Activated naive CD4-positive, alpha-beta T cell treated with anti-CD3 and anti-CD28 coated beads for 36 hours (primary cell): Measurements from ENCODE around the gene MIER1. TPM values are rescaled to one million over a fixed set of nuclear protein-coding genes. Genes with fewer than 3 reads are reported as not detected.
"Not testable (repeated sequence)": the region's sequence is repeated elsewhere in the genome, so short reads cannot be mapped to it uniquely, and the experiment has no call there.

Source experiments
- CTCF ChIA-PET: fragments of 350-600 bp; sonication (Branson Sonifier 250); formaldehyde crosslinking; loops from one replicate; lab custom pipeline; 2021; ENCODE audit warnings: antibody characterized with exemption; lab: Charles Lee
- DNase-seq: peaks from one replicate; pipeline ENCODE4 v3.0.0-alpha.2; 2020
- H3K27ac Mint-ChIP-seq: one replicate; pipeline ENCODE4 v1.8.0; 2021; ENCODE audit warnings: mild to moderate bottlenecking, mixed read lengths
- H3K27me3 Mint-ChIP-seq: one replicate; pipeline ENCODE4 v1.8.0; 2021; ENCODE audit warnings: low read depth, mixed read lengths
- H3K36me3 Mint-ChIP-seq: one replicate; pipeline ENCODE4 v1.8.0; 2021; ENCODE audit warnings: low read depth, mixed read lengths
- H3K4me1 Mint-ChIP-seq: one replicate; pipeline ENCODE4 v1.8.0; 2021; ENCODE audit warnings: low read depth, mixed read lengths
- H3K4me3 Mint-ChIP-seq: one replicate; pipeline ENCODE4 v1.8.0; 2021; ENCODE audit warnings: mild to moderate bottlenecking, moderate library complexity, mixed read lengths
- H3K9me3 Mint-ChIP-seq: one replicate; pipeline ENCODE4 v1.8.0; 2021; ENCODE audit warnings: mixed read lengths
- intact Hi-C: fragments of 100-400 bp; cut with micrococcal nuclease; formaldehyde crosslinking; loops from one replicate; pipeline ENCODE4 v1.15.1; 2023
- total RNA-seq, 2 experiments: library from RNA; stranded (reverse); gene quantifications; one replicate each; pipeline ENCODE4 v1.2.3, GENCODE V29; 2021

MIER1 gene
- total RNA-seq = 10 to 100 TPM; 56.5 to 58.3 TPM

- Mint-ChIP-seq H3K27me3 (no peaks in the 10 kb centered on the region), H3K4me3 (peak within 1 kb of the TSS; percentile 92), H3K36me3 (peaks cover 7% of the 10 kb centered on the region), H3K27ac (peak within 1 kb of the TSS; percentile 95), H3K9me3 (no peaks in the 10 kb centered on the region), H3K4me1 (peaks cover 50% of the 10 kb centered on the region)
- intact Hi-C loops = loop anchor here (1.0 to 10.0 kb wide), 10 partner anchors 129 to 1503 kb away; partner anchors contain the start of genes GADD45A, LEPR, LEPROT and SERBP1
- CTCF ChIA-PET = interaction anchor here (0.5 to 1.4 kb wide), 5 partner anchors 23 to 224 kb away, joined by 3 to 4 read pairs (median 4); no protein-coding TSS in a partner anchor
- peak; percentile 98 for DNase-seq
These were observed at the start of gene MIER1, which contains the start of gene DNAI4 for GRCh38 chr1:66924756-66925557. Gene MIER1 (plus strand): TSS chr1:66924990. CDS start chr1:66925029, 39 bp downstream. Gene DNAI4 (minus strand): TSS chr1:66924856. CDS start chr1:66924831, 25 bp downstream.

DNA sequence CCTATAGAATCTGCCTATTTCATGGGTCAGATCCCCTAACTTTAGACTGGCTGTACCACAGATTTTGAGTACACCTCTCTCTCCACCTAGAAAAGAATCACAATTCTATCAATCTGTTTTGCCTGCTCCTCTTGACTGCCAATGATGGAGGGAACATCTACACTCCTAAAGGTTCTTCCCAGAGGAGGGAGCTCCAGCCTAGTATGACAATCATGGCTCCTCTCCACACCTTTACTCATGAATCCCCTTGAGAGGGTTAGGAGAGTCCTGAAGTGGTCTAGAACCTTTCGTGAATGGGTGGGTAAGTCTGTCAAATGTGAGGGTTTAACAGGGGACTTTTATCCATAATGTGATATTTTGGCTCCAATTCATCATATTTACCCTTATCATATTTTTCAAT is 48.1 kb upstream of the MIER1 start:
- no peaks in the 10 kb centered on the region for H3K27me3 Mint-ChIP-seq
- CTCF ChIA-PET = no interaction called here

GRCh38 chr1:66889030-66889429 is 35.8 kb upstream of the MIER1 start:
- no peak overlapping the region for H3K4me3 Mint-ChIP-seq
- no peaks in the 10 kb centered on the region for H3K4me1 Mint-ChIP-seq
- H3K27me3 Mint-ChIP-seq = no peaks in the 10 kb centered on the region
- CTCF ChIA-PET = no interaction called here
- H3K9me3 Mint-ChIP-seq = no peaks in the 10 kb centered on the region
- no peak for DNase-seq
- H3K27ac Mint-ChIP-seq = no peak overlapping the region
- intact Hi-C loops = no loop called here
- no peaks in the 10 kb centered on the region for H3K36me3 Mint-ChIP-seq

More for the DNA sequence above, 48.1 kb upstream of the MIER1 start:
- Mint-ChIP-seq H3K4me1 (no peaks in the 10 kb centered on the region), H3K27ac (no peak overlapping the region), H3K9me3 (peaks cover 13% of the 10 kb centered on the region), H3K36me3 (no peaks in the 10 kb centered on the region), H3K4me3 (no peak overlapping the region)
- no peak for DNase-seq
- intact Hi-C loops = no loop called here

DNA sequence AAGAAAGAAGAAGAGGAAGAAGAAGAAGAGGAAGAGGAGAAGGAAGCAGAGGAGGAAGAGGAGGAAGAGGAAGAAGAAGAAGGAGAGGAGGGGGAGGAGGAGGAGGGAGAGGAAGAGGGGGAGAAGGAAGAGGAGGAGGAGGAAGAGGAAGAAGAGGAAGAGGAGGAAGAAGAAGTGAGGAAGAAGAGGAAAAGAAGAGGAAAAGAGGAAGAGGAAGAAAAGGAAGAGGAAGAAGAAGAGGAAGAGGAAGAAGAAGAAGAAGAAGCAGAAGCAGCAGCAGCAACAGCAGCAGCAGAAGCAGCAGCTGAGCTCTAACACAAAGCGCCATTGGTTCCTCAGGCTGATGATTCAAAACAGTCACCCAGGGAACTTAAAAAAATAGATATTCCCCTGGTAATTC is 34.2 kb upstream of the MIER1 start:
- intact Hi-C loops = no loop called here
- DNase-seq = no peak
- Mint-ChIP-seq H3K9me3 (no peaks in the 10 kb centered on the region), H3K4me1 (no peaks in the 10 kb centered on the region), H3K27me3 (no peaks in the 10 kb centered on the region), H3K27ac (no peak overlapping the region), H3K36me3 (no peaks in the 10 kb centered on the region), H3K4me3 (no peak overlapping the region)
- CTCF ChIA-PET = no interaction called here

DNA sequence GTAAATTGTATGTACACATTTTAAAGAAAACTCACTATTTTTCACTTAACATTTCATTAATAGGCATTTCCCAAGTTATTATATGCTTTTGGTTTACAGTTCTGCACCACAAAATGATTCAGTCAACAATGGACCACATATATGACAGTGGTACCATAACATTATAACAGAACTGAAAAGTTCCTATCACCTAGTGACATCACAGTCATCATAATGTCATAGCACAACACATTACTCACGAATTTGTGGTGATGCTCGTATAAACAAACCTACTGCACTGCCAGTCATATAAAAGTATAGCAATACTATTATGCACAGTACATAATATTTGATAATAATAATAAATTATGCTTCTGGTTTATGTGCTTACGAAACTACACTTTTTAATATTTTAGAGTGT is 31.1 kb upstream of the MIER1 start:
- Mint-ChIP-seq H3K4me3 (no peak overlapping the region), H3K36me3 (no peaks in the 10 kb centered on the region)
- intact Hi-C loops = no loop called here

DNA sequence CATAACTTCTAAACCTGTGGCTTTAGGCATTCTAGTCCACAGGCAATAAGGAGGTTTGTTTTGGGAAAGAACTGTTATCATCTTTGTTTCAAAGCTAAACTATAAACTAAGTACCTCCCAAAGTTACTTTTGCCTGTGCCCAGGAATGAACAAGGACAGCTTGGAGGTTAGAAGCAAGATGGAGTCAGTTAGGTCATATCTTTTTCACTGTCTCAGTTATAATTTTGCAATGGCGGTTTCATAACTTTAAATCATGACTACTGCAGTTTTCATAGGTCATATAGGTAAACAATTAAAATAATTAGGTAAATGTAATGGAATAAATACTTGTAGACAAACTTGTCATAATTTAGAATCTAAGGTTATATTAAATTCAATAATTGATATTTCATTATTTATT is 9.6 kb upstream of the MIER1 start:
- H3K4me3 Mint-ChIP-seq, DNase-seq, H3K9me3 Mint-ChIP-seq, H3K4me1 Mint-ChIP-seq, intact Hi-C loops, H3K27ac Mint-ChIP-seq, H3K27me3 Mint-ChIP-seq: not testable (repeated sequence)
- CTCF ChIA-PET = interaction anchor here (1.1 kb wide), 1 partner anchor 149 kb away, joined by 3 read pairs; no protein-coding TSS in a partner anchor
- peaks cover 12% of the 10 kb centered on the region for H3K36me3 Mint-ChIP-seq

More for the DNA sequence above, 31.1 kb upstream of the MIER1 start:
- no peak for DNase-seq
- H3K9me3 Mint-ChIP-seq = no peaks in the 10 kb centered on the region
- no peaks in the 10 kb centered on the region for H3K4me1 Mint-ChIP-seq
- CTCF ChIA-PET = no interaction called here
- H3K27me3 Mint-ChIP-seq = no peaks in the 10 kb centered on the region
- H3K27ac Mint-ChIP-seq = no peak overlapping the region

DNA sequence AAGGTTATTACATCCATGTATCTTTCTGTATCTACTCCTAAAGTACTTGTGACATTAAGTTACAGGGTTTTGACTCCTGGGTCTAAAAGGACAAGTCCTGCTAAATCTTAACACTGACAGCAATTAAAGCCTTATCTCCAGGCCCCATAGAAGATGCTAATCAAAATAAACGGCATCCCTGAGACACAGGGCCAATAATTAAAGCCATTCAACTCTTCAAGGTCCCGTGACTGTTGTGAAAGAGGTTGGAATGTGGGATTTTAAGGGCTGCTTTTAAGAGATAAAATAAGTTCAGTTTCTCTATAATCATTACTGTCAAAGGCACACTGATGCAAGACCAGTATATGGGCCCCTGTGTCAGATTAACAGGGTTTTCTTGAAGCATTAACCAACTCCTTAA is 8.5 kb upstream of the MIER1 start:
- CTCF ChIA-PET = no interaction called here
- DNase-seq = no peak
- intact Hi-C loops = no loop called here
- Mint-ChIP-seq H3K36me3 (peaks cover 15% of the 10 kb centered on the region), H3K27me3 (no peaks in the 10 kb centered on the region), H3K27ac (no peak overlapping the region), H3K4me3 (no peak overlapping the region), H3K9me3 (peaks cover 5% of the 10 kb centered on the region), H3K4me1 (peaks cover 6% of the 10 kb centered on the region)

DNA sequence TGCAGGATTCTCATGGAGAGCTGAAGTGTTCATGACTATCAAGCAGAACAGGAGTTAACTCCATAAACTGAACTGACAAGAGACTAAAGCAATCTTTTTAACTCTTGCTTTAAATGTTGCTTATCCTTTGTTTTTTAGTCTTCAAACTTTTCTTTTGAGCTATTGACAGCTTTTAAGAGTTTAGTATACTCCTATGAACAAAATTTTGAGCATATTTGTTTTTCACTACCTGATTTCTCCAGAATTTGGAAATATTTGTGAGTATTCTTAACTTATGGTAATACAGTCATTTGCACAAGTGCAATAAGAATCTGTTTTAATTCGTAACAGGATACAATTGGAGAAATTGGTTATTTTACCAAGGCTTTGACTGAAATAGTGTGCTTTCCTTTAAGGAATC is 7.3 kb upstream of the MIER1 start:
- Mint-ChIP-seq H3K27me3 (no peaks in the 10 kb centered on the region), H3K27ac (no peak overlapping the region), H3K4me3 (no peak overlapping the region), H3K4me1 (peaks cover 12% of the 10 kb centered on the region), H3K9me3 (peaks cover 5% of the 10 kb centered on the region), H3K36me3 (peaks cover 15% of the 10 kb centered on the region)
- DNase-seq = no peak
- CTCF ChIA-PET = no interaction called here
- intact Hi-C loops = no loop called here

- Mint-ChIP-seq H3K27me3 (no peaks in the 10 kb centered on the region), H3K36me3 (peaks cover 15% of the 10 kb centered on the region), H3K4me3 (no peak overlapping the region), H3K27ac (no peak overlapping the region), H3K9me3 (peaks cover 5% of the 10 kb centered on the region), H3K4me1 (peaks cover 21% of the 10 kb centered on the region)
- DNase-seq = no peak
- intact Hi-C loops = no loop called here
- CTCF ChIA-PET = interaction anchor here (0.6 kb wide), 1 partner anchor 116 kb away, joined by 5 read pairs; no protein-coding TSS in a partner anchor
These were observed 5.7 kb upstream of the MIER1 start for GRCh38 chr1:66919063-66919462.

DNA sequence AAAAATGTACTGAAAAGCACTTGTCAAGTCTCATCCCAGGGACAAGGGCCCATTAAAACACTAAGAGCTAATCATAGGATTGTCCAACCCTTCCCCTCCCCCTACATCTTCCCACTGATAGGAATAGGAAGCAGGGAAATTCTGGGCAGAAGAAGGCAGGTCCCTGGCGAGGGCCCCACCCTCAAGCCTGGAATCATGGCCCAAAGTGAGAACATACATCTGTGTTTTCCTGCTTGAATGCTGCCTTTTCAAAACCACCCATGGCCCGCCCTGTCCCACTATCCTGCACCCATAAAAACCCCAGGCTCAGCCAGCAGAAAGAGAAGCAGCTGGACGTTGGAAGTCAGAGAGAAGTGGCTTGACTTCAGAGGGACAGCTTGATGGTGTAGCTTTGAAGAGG is 5.0 kb upstream of the MIER1 start:
- no peak overlapping the region for H3K27ac Mint-ChIP-seq
- intact Hi-C loops = loop anchor here (10.0 kb wide), 1 partner anchor 485 kb away; no protein-coding TSS in a partner anchor
- no peak for DNase-seq
- H3K27me3 Mint-ChIP-seq = no peaks in the 10 kb centered on the region
- H3K36me3 Mint-ChIP-seq = peaks cover 15% of the 10 kb centered on the region
- H3K4me1 Mint-ChIP-seq = peaks cover 21% of the 10 kb centered on the region
- peaks cover 5% of the 10 kb centered on the region for H3K9me3 Mint-ChIP-seq
- CTCF ChIA-PET = interaction anchor here (0.6 to 1.0 kb wide), 2 partner anchors 156 to 230 kb away, joined by 3 read pairs; no protein-coding TSS in a partner anchor
- no peak overlapping the region for H3K4me3 Mint-ChIP-seq

- H3K4me1 Mint-ChIP-seq = peaks cover 21% of the 10 kb centered on the region
- CTCF ChIA-PET = interaction anchor here (1.0 kb wide), 1 partner anchor 157 kb away, joined by 3 read pairs; no protein-coding TSS in a partner anchor
- H3K27me3 Mint-ChIP-seq = no peaks in the 10 kb centered on the region
- H3K36me3 Mint-ChIP-seq = peaks cover 15% of the 10 kb centered on the region
- no peak for DNase-seq
- intact Hi-C loops = loop anchor here (10.0 kb wide), 1 partner anchor 486 kb away; no protein-coding TSS in a partner anchor
- no peak overlapping the region for H3K27ac Mint-ChIP-seq
- no peak overlapping the region for H3K4me3 Mint-ChIP-seq
- H3K9me3 Mint-ChIP-seq = peaks cover 5% of the 10 kb centered on the region
These were observed 4.2 kb upstream of the MIER1 start for GRCh38 chr1:66920543-66920942.

- intact Hi-C loops = loop anchor here (1.0 to 10.0 kb wide), 8 partner anchors 137 to 1503 kb away; partner anchors contain the start of genes GADD45A, LEPR, LEPROT and SERBP1
- CTCF ChIA-PET = interaction anchor here (1.2 to 1.4 kb wide), 2 partner anchors 161 to 162 kb away, joined by 3 to 4 read pairs; no protein-coding TSS in a partner anchor
- Mint-ChIP-seq H3K9me3 (no peaks in the 10 kb centered on the region), H3K4me3 (peak overlapping the region; percentile 92), H3K27ac (peak overlapping the region; percentile 95), H3K36me3 (peaks cover 4% of the 10 kb centered on the region), H3K4me1 (peaks cover 50% of the 10 kb centered on the region), H3K27me3 (no peaks in the 10 kb centered on the region)
- no peak for DNase-seq
These were observed 744 bp downstream of the MIER1 start for GRCh38 chr1:66925558-66925910.
